Liver (tissue), 9 donors: ENCODE data around the gene CEP295NL. TPM values are rescaled to one million over a fixed set of nuclear protein-coding genes. Genes with fewer than 3 reads are reported as not detected.

Experiments
- DNase-seq: peaks from one replicate; pipeline ENCODE4 v3.0.0-alpha.2; 2017; ENCODE audit warnings: low spot score
- H3K27ac ChIP-seq, 2 donors: one replicate each; pipeline ENCODE4 v1.7.0; 2013; ENCODE audit warnings: inconsistent platforms in 2 of 2, low read length in 2 of 2, control low read depth in 1 of 2, low read depth in 1 of 2, mild to moderate bottlenecking in 1 of 2
- H3K27me3 ChIP-seq, 4 donors: one replicate each; pipeline versions ENCODE4 v1.6.1 to v1.7.0; 2013; ENCODE audit warnings: low read length in 3 of 4, inconsistent platforms in 1 of 4, mild to moderate bottlenecking in 1 of 4, moderate library complexity in 1 of 4; ENCODE audit not compliant: control insufficient read depth in 4 of 4, insufficient read depth in 4 of 4
- H3K36me3 ChIP-seq, 4 donors: one replicate each; pipeline versions ENCODE4 v1.6.1 to v1.7.0; 2013; ENCODE audit warnings: low read length in 3 of 4, mild to moderate bottlenecking in 3 of 4, low read depth in 1 of 4, moderate library complexity in 1 of 4; ENCODE audit not compliant: control insufficient read depth in 4 of 4, insufficient read depth in 3 of 4
- H3K4me1 ChIP-seq, 4 donors: one replicate each; pipeline versions ENCODE4 v1.6.1 to v1.7.0; 2013; ENCODE audit warnings: low read length in 3 of 4, mild to moderate bottlenecking in 3 of 4, moderate library complexity in 1 of 4; ENCODE audit not compliant: control insufficient read depth in 4 of 4, insufficient read depth in 4 of 4
- H3K4me3 ChIP-seq, 3 donors: one replicate each; pipeline versions ENCODE4 v1.6.1 to v1.7.0; 2013; ENCODE audit warnings: low read length in 3 of 3, control low read depth in 1 of 3, low read depth in 1 of 3, mild to moderate bottlenecking in 1 of 3
- H3K9ac ChIP-seq, 2 donors: one replicate each; pipeline ENCODE4 v1.7.0; 2013; ENCODE audit warnings: low read length in 2 of 2, mild to moderate bottlenecking in 2 of 2, moderate library complexity in 2 of 2, control low read depth in 1 of 2, low read depth in 1 of 2
- H3K9me3 ChIP-seq, 4 donors: one replicate each; pipeline versions ENCODE4 v1.6.1 to v1.7.0; 2013; ENCODE audit warnings: low read length in 3 of 4; ENCODE audit not compliant: control insufficient read depth in 4 of 4
- EGR1 ChIP-seq, 2 donors: IDR thresholded peaks; 2 replicates each; pipeline ENCODE4 v1.6.1; 2016 to 2018; ENCODE audit warnings: antibody characterized with exemption in 2 of 2, low read depth in 2 of 2
- FOXA1 ChIP-seq: IDR thresholded peaks from 2 replicates; pipeline ENCODE4 v1.6.1; 2016; ENCODE audit warnings: antibody characterized with exemption
- FOXA2 ChIP-seq: IDR thresholded peaks from 2 replicates; pipeline ENCODE4 v1.6.1; 2016; ENCODE audit warnings: antibody characterized with exemption
- GABPA ChIP-seq, 2 donors: IDR thresholded peaks in 1 of 2; conservative IDR thresholded peaks in 1 of 2; 2 replicates each; pipeline ENCODE4 v1.6.1; 2016; ENCODE audit warnings: antibody characterized with exemption in 2 of 2, mild to moderate bottlenecking in 1 of 2, moderate library complexity in 1 of 2
- HNF4A ChIP-seq, 2 donors: conservative IDR thresholded peaks; 2 replicates each; pipeline ENCODE4 v1.6.1; 2016; ENCODE audit warnings: antibody characterized with exemption in 2 of 2, mild to moderate bottlenecking in 2 of 2
- HNF4G ChIP-seq: IDR thresholded peaks from 2 replicates; pipeline ENCODE4 v1.6.1; 2016; ENCODE audit warnings: antibody characterized with exemption
- JUND ChIP-seq, 2 donors: IDR thresholded peaks; 2 replicates each; pipeline ENCODE4 v1.6.1; 2016; ENCODE audit warnings: antibody characterized with exemption in 2 of 2
- NR2F2 ChIP-seq: IDR thresholded peaks from 2 replicates; pipeline ENCODE4 v1.6.1; 2016; ENCODE audit warnings: antibody characterized with exemption
- RAD21 ChIP-seq, 2 donors: IDR thresholded peaks; 2 replicates each; pipeline ENCODE4 v1.6.1; 2016; ENCODE audit warnings: antibody characterized with exemption in 2 of 2, mild to moderate bottlenecking in 2 of 2
- RXRA ChIP-seq, 2 donors: IDR thresholded peaks; 2 replicates each; pipeline ENCODE4 v1.6.1; 2017 to 2018; ENCODE audit warnings: antibody characterized with exemption in 2 of 2, mild to moderate bottlenecking in 1 of 2
- SP1 ChIP-seq: IDR thresholded peaks from 2 replicates; pipeline ENCODE4 v1.6.1; 2018; ENCODE audit warnings: antibody characterized with exemption, mild to moderate bottlenecking
- TAF1 ChIP-seq: conservative IDR thresholded peaks from 2 replicates; pipeline ENCODE4 v1.6.1; 2016; ENCODE audit warnings: antibody characterized with exemption, mild to moderate bottlenecking
- YY1 ChIP-seq: IDR thresholded peaks from 2 replicates; pipeline ENCODE4 v1.6.1; 2016; ENCODE audit warnings: antibody characterized with exemption, mild to moderate bottlenecking
- WGBS: extraction: QIAGEN DNeasy Blood & Tissue Kit; methylation state at CpG from one replicate; pipeline ENCODE4 v1.1.7; 2013; 5-methylcytosine and 5-hydroxymethylcytosine counted together
- polyA plus RNA-seq, 2 donors: library from polyadenylated mRNA; stranded (reverse) in 1 of 2; unstranded in 1 of 2; fragments of 200-250 nt in 1 of 2; fragments of >200 nt in 1 of 2; fragmentation: Nextera tagmentation in 1 of 2; extraction: Ambion mirVana in 1 of 2; gene quantifications; one replicate each; pipeline versions ENCODE4 v1.2.1 to v1.2.3, GENCODE V29; 2013 to 2015
- total RNA-seq, 2 donors: library from RNA; depleted of rRNA; stranded (reverse); fragments of >200 nt; gene quantifications; one replicate each; pipeline ENCODE4 v1.2.3, GENCODE V29; 2014
- TF ChIP-seq, protein P1 (sequence below): IDR thresholded peaks from 2 replicates; pipeline ENCODE4 v1.6.1; 2016; ENCODE audit warnings: antibody characterized with exemption, mild to moderate bottlenecking
- TF ChIP-seq, protein P2 (sequence below): IDR thresholded peaks from 2 replicates; pipeline ENCODE4 v1.6.1; 2016; ENCODE audit warnings: antibody characterized with exemption
- TF ChIP-seq, protein P3 (sequence below): fragments of 150-350 bp; IDR thresholded peaks from 2 replicates; pipeline ENCODE4 v1.5.1; 2017; ENCODE audit warnings: improper control_type of control experiment, low read depth, low read length; ENCODE audit not compliant: missing input control
- TF ChIP-seq, protein P4 (sequence below): IDR thresholded peaks from 2 replicates; pipeline ENCODE4 v1.6.1; 2016; ENCODE audit warnings: antibody characterized with exemption
- TF ChIP-seq, protein P5 (sequence below): IDR thresholded peaks from 2 replicates; pipeline ENCODE4 v1.6.1; 2016; ENCODE audit warnings: antibody characterized with exemption
- donor health status: healthy.
- donor health status: healthy.
- donor health status: healthy.
- donor health status: healthy.
- donor health status: healthy.

CEP295NL gene
- total and polyA plus RNA-seq, 4 donors: 0.28 to 1.0 TPM; not detected in 2

DNA sequence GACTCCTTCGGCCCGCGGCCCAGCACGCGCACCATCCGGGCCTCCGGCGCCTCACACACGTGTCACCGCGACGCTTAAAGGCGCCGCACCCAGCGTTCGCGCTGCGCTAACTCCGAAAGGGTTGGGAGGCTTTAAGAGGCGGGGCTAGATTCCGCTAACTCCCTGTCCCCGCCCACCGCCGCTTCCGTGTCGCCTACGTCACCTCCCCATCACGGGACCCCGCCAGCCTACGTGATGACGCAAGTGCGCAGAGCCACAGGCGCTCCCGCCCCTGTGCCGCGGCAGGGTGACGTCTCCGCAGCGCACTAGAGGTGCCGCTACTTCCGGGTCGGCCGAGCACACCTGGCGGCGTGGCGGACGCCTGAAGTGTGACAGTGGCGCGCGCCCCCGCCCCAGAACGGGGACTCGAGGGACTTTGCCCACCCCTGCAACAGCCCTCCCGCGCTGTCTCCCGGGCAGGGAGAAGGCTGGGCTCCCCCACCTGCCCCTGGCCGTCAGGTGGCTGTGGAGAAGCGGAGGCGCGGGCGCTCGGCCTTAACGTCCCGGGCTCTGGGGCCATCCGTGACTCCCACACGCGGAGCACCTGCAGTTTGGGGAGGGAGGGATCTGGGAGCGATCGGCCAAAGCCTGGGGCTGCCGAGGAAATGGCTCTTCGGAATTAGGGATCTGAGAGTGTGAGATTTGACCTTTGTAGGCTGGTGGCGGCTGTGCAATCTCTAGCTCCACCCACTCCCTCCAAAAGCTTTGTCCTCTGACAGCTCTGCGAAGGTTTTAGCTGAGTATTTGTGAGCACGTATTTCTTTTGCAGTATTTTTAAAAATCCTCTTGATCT, 62.0 kb downstream of the CEP295NL start, which contains the start of gene USP36:
Gene USP36, minus strand, starts transcription at position 35 of the 832 bp plus-strand sequence. CDS start 4,451 bp downstream, outside the sequence.
- Histone ChIP-seq H3K9me3 (no peaks in the 10 kb centered on the region), H3K4me3 (peak within 1 kb of the TSS; percentile 80 to 99 (median 87)), H3K9ac (peak within 1 kb of the TSS; percentile 71 to 95), H3K27ac (peak within 1 kb of the TSS; percentile 99 to 100), H3K36me3 (peaks cover 4 to 17% (median 15%) of the 10 kb centered on the region in 4 donors), H3K4me1 (peaks cover 0 to 26% (median 20%) of the 10 kb centered on the region in 4 donors), H3K27me3 (no peaks in the 10 kb centered on the region)
- DNase-seq: peak; percentile 100
- TF ChIP-seq RXRA (IDR thresholded peaks at IDR 0.05): peak; percentile 3 to 4
- TF ChIP-seq SP1: peak; percentile 80
- no peak for TF ChIP-seq FOXA2
- peak; percentile 77 for TF ChIP-seq TAF1
- TF ChIP-seq, protein P1, sequence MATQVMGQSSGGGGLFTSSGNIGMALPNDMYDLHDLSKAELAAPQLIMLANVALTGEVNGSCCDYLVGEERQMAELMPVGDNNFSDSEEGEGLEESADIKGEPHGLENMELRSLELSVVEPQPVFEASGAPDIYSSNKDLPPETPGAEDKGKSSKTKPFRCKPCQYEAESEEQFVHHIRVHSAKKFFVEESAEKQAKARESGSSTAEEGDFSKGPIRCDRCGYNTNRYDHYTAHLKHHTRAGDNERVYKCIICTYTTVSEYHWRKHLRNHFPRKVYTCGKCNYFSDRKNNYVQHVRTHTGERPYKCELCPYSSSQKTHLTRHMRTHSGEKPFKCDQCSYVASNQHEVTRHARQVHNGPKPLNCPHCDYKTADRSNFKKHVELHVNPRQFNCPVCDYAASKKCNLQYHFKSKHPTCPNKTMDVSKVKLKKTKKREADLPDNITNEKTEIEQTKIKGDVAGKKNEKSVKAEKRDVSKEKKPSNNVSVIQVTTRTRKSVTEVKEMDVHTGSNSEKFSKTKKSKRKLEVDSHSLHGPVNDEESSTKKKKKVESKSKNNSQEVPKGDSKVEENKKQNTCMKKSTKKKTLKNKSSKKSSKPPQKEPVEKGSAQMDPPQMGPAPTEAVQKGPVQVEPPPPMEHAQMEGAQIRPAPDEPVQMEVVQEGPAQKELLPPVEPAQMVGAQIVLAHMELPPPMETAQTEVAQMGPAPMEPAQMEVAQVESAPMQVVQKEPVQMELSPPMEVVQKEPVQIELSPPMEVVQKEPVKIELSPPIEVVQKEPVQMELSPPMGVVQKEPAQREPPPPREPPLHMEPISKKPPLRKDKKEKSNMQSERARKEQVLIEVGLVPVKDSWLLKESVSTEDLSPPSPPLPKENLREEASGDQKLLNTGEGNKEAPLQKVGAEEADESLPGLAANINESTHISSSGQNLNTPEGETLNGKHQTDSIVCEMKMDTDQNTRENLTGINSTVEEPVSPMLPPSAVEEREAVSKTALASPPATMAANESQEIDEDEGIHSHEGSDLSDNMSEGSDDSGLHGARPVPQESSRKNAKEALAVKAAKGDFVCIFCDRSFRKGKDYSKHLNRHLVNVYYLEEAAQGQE: peak; percentile 90
- peak; percentile 64 for TF ChIP-seq YY1
- TF ChIP-seq GABPA (IDR thresholded peaks at IDR 0.05 in 1 of 2, conservative IDR thresholded peaks at IDR 0.05 in 1 of 2): peak; percentile 34 to 87
- TF ChIP-seq RAD21 (IDR thresholded peaks at IDR 0.05): peak in 1 of 2 donors; percentile 20
- peak in 1 of 2 donors; percentile 80 for TF ChIP-seq EGR1 (IDR thresholded peaks at IDR 0.05; ENCODE audit: low read depth in 2 of 2)
- peak; percentile 52 to 73 for TF ChIP-seq JUND (IDR thresholded peaks at IDR 0.05)
- TF ChIP-seq, protein P2, sequence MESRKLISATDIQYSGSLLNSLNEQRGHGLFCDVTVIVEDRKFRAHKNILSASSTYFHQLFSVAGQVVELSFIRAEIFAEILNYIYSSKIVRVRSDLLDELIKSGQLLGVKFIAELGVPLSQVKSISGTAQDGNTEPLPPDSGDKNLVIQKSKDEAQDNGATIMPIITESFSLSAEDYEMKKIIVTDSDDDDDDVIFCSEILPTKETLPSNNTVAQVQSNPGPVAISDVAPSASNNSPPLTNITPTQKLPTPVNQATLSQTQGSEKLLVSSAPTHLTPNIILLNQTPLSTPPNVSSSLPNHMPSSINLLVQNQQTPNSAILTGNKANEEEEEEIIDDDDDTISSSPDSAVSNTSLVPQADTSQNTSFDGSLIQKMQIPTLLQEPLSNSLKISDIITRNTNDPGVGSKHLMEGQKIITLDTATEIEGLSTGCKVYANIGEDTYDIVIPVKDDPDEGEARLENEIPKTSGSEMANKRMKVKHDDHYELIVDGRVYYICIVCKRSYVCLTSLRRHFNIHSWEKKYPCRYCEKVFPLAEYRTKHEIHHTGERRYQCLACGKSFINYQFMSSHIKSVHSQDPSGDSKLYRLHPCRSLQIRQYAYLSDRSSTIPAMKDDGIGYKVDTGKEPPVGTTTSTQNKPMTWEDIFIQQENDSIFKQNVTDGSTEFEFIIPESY: no peak
- TF ChIP-seq, protein P3, sequence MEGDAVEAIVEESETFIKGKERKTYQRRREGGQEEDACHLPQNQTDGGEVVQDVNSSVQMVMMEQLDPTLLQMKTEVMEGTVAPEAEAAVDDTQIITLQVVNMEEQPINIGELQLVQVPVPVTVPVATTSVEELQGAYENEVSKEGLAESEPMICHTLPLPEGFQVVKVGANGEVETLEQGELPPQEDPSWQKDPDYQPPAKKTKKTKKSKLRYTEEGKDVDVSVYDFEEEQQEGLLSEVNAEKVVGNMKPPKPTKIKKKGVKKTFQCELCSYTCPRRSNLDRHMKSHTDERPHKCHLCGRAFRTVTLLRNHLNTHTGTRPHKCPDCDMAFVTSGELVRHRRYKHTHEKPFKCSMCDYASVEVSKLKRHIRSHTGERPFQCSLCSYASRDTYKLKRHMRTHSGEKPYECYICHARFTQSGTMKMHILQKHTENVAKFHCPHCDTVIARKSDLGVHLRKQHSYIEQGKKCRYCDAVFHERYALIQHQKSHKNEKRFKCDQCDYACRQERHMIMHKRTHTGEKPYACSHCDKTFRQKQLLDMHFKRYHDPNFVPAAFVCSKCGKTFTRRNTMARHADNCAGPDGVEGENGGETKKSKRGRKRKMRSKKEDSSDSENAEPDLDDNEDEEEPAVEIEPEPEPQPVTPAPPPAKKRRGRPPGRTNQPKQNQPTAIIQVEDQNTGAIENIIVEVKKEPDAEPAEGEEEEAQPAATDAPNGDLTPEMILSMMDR: no peak
- peak in 1 of 2 donors; percentile 12 for TF ChIP-seq HNF4A (conservative IDR thresholded peaks at IDR 0.05)
- TF ChIP-seq FOXA1: peak; percentile 9
- TF ChIP-seq, protein P4, sequence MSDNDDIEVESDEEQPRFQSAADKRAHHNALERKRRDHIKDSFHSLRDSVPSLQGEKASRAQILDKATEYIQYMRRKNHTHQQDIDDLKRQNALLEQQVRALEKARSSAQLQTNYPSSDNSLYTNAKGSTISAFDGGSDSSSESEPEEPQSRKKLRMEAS: peak; percentile 100
- TF ChIP-seq NR2F2: no peak
- no peak for TF ChIP-seq HNF4G
- TF ChIP-seq, protein P5, sequence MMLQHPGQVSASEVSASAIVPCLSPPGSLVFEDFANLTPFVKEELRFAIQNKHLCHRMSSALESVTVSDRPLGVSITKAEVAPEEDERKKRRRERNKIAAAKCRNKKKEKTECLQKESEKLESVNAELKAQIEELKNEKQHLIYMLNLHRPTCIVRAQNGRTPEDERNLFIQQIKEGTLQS: peak; percentile 47
- under 1% methylated on average over 74 of the region's 74 CpGs for WGBS

Other genes starting within 250 kb of the CEP295NL start
- 10 to 100 TPM; 16.7 to 32.1 TPM for gene CYTH1, start 120.9 kb downstream of the CEP295NL start, total RNA-seq
- 10 to 100 TPM; 15.4 to 24.5 TPM for gene CYTH1, start 120.9 kb downstream of the CEP295NL start, polyA plus RNA-seq
- 10 to 100 TPM in 1 of 2 donors, 1 to 10 TPM in 1; 8.0 to 20.7 TPM for gene USP36, start 62.4 kb downstream of the CEP295NL start, total RNA-seq
- gene USP36, start 62.4 kb downstream of the CEP295NL start, polyA plus RNA-seq: 10 to 100 TPM in 1 of 2 donors, 1 to 10 TPM in 1; 9.4 to 11.6 TPM
- 10 to 100 TPM in 1 of 2 donors, 1 to 10 TPM in 1; 9.5 to 10.6 TPM for gene TIMP2, start 22.2 kb upstream of the CEP295NL start, total RNA-seq
- 10 to 100 TPM in 1 of 2 donors, 1 to 10 TPM in 1; 8.9 to 37.6 TPM for gene TIMP2, start 22.2 kb upstream of the CEP295NL start, polyA plus RNA-seq
- gene LGALS3BP, start 76.7 kb upstream of the CEP295NL start, total RNA-seq: 10 to 100 TPM; 66.0 to 69.3 TPM
- gene LGALS3BP, start 76.7 kb upstream of the CEP295NL start, polyA plus RNA-seq: 100 to 1,000 TPM in 1 of 2 donors, 10 to 100 TPM in 1; 89.1 to 224 TPM
- gene CANT1, start 106.6 kb upstream of the CEP295NL start, total RNA-seq: 10 to 100 TPM; 14.0 to 18.9 TPM
- gene CANT1, start 106.6 kb upstream of the CEP295NL start, polyA plus RNA-seq: 10 to 100 TPM in 1 of 2 donors, 1 to 10 TPM in 1; 6.2 to 20.0 TPM
- gene C1QTNF1, start 121.0 kb upstream of the CEP295NL start, total RNA-seq: 10 to 100 TPM in 1 of 2 donors, under 1 TPM in 1; 0.56 to 54.6 TPM
- gene C1QTNF1, start 121.0 kb upstream of the CEP295NL start, polyA plus RNA-seq: 10 to 100 TPM in 1 of 2 donors, 1 to 10 TPM in 1; 8.3 to 23.9 TPM
- 10 to 100 TPM in 1 of 2 donors, 1 to 10 TPM in 1; 7.6 to 33.6 TPM for gene ENGASE, start 171.6 kb upstream of the CEP295NL start, total RNA-seq
- 1 to 10 TPM; 5.2 to 8.0 TPM for gene ENGASE, start 171.6 kb upstream of the CEP295NL start, polyA plus RNA-seq